SK-N-SH (cell line): ENCODE measurements around the gene EIF5B. TPM values are rescaled to one million over a fixed set of nuclear protein-coding genes. Genes with fewer than 3 reads are reported as not detected.

Source experiments
- CTCF ChIA-PET: fragments of 300-600, 350-600 bp; formaldehyde crosslinking; extraction: SDS; loops from one replicate; lab custom pipeline; 2021; lab: Yijun Ruan, JAX
- POLR2A ChIA-PET: fragments of 350-600 bp; sonication (Branson Sonifier 250); formaldehyde crosslinking; extraction: SDS; loops from one replicate; lab custom pipeline; 2020; ENCODE audit warnings: antibody characterized with exemption, inconsistent platforms; lab: Yijun Ruan, JAX
- DNase-seq: peaks from one replicate; pipeline ENCODE4 v3.0.0; 2012
- H2AFZ ChIP-seq: fragments of 200-600 bp; sonication (generic); 2 replicates; pipeline ENCODE4 v1.8.1; 2016; ENCODE audit warnings: antibody characterized with exemption, mild to moderate bottlenecking, low read depth
- H3F3A ChIP-seq: fragments of 200-600 bp; sonication (generic); replicated peaks from 2 replicates; pipeline ENCODE3; 2016; ENCODE audit warnings: antibody characterized with exemption, mild to moderate bottlenecking; ENCODE audit not compliant: insufficient read depth
- H3K27ac ChIP-seq, 2 experiments: fragments of 200-500 bp in 1 of 2; fragments of 200-600 bp in 1 of 2; sonication (Bioruptor generic) in 1 of 2; sonication (generic), shearing (Covaris generic) in 1 of 2; 2 replicates each; pipeline versions ENCODE4 v1.5.1 to v1.6.1; 2014 to 2016; ENCODE audit warnings: low read depth in 2 of 2, inconsistent platforms in 1 of 2, low read length in 1 of 2, mild to moderate bottlenecking in 1 of 2, mixed read lengths in 1 of 2
- H3K27me3 ChIP-seq: fragments of 200-600 bp; sonication (generic), shearing (Covaris generic); 2 replicates; pipeline ENCODE4 v1.6.1; 2016; ENCODE audit warnings: mixed run types; ENCODE audit not compliant: insufficient read depth
- H3K36me3 ChIP-seq, 2 experiments: fragments of 200-500 bp in 1 of 2; fragments of 200-600 bp in 1 of 2; sonication (Bioruptor generic) in 1 of 2; sonication (generic) in 1 of 2; replicated peaks in 1 of 2; 2 replicates each; pipeline versions ENCODE3 to v1.5.1; 2014 to 2016; ENCODE audit warnings: low read length in 1 of 2, mild to moderate bottlenecking in 1 of 2; ENCODE audit not compliant: insufficient read depth in 2 of 2, control insufficient read depth in 1 of 2
- H3K4me1 ChIP-seq, 2 experiments: fragments of 200-500 bp in 1 of 2; fragments of 200-600 bp in 1 of 2; sonication (Bioruptor generic) in 1 of 2; sonication (generic), shearing (Covaris generic) in 1 of 2; 2 replicates each; pipeline versions ENCODE4 v1.5.1 to v1.6.1; 2014 to 2016; ENCODE audit warnings: low read depth in 1 of 2, low read length in 1 of 2, mixed run types in 1 of 2; ENCODE audit not compliant: insufficient read depth in 2 of 2, control insufficient read depth in 1 of 2
- H3K4me2 ChIP-seq: fragments of 200-600 bp; sonication (generic), shearing (Covaris generic); 2 replicates; pipeline ENCODE4 v1.6.1; 2017; ENCODE audit warnings: mixed run types
- H3K4me3 ChIP-seq, 2 experiments: fragments of 200-500 bp in 1 of 2; fragments of 200-600 bp in 1 of 2; sonication (Bioruptor generic) in 1 of 2; sonication (generic), shearing (Covaris generic) in 1 of 2; 2 replicates each; pipeline versions ENCODE4 v1.5.1 to v1.8.1; 2014 to 2016; ENCODE audit warnings: low read depth in 2 of 2, inconsistent platforms in 1 of 2, low read length in 1 of 2, mild to moderate bottlenecking in 1 of 2, mixed read lengths in 1 of 2, moderate library complexity in 1 of 2
- H3K79me2 ChIP-seq: fragments of 200-600 bp; sonication (generic); 2 replicates; pipeline ENCODE4 v1.8.1; 2017; ENCODE audit warnings: mild to moderate bottlenecking; ENCODE audit not compliant: insufficient read depth
- H3K9ac ChIP-seq: fragments of 200-600 bp; sonication (generic); 2 replicates; pipeline ENCODE4 v1.6.1; 2017; ENCODE audit warnings: mixed run types
- H3K9me2 ChIP-seq: fragments of 200-600 bp; sonication (generic); 2 replicates; pipeline ENCODE4 v1.6.1; 2017; ENCODE audit warnings: mixed run types
- H3K9me3 ChIP-seq: fragments of 200-600 bp; sonication (generic); 2 replicates; pipeline ENCODE4 v1.6.1; 2017; ENCODE audit warnings: mixed run types, mild to moderate bottlenecking, moderate library complexity
- H4K20me1 ChIP-seq: fragments of 200-600 bp; sonication (generic); 2 replicates; pipeline ENCODE4 v1.6.1; 2017; ENCODE audit warnings: mild to moderate bottlenecking, mixed run types; ENCODE audit not compliant: insufficient read depth
- CHD2 ChIP-seq: fragments of 150-350 bp; IDR thresholded peaks from 2 replicates; pipeline ENCODE4 v1.6.1; 2018; ENCODE audit warnings: low read length; ENCODE audit not compliant: partially characterized antibody
- CTCF ChIP-seq: fragments of 200-600 bp; sonication (generic); IDR thresholded peaks from 2 replicates; pipeline ENCODE4 v1.6.1; 2017; ENCODE audit warnings: antibody characterized with exemption, mild to moderate bottlenecking, moderate library complexity
- FOSL2 ChIP-seq: IDR thresholded peaks from 2 replicates; pipeline ENCODE4 v1.4.0; 2012; ENCODE audit warnings: low read depth, mild to moderate bottlenecking, moderate library complexity, borderline replicate concordance
- IRF3 ChIP-seq: fragments of 150-350 bp; IDR thresholded peaks from 2 replicates; pipeline ENCODE4 v1.6.1; 2016; ENCODE audit warnings: mild to moderate bottlenecking, low read depth, low read length
- JUND ChIP-seq: IDR thresholded peaks from 2 replicates; pipeline ENCODE4 v1.4.0; 2012
- MEF2A ChIP-seq: IDR thresholded peaks from 2 replicates; pipeline ENCODE4 v1.4.0; 2012; ENCODE audit warnings: low read depth, borderline replicate concordance
- MXI1 ChIP-seq: IDR thresholded peaks from 2 replicates; pipeline ENCODE4 v1.6.1; 2012; ENCODE audit warnings: mild to moderate bottlenecking, low read depth, low read length, improper control_type of control experiment
- PBX3 ChIP-seq: IDR thresholded peaks from 2 replicates; pipeline ENCODE4; 2012
- RAD21 ChIP-seq: IDR thresholded peaks from 2 replicates; pipeline ENCODE4 v1.6.1; 2012; ENCODE audit warnings: mild to moderate bottlenecking, low read length
- RFX5 ChIP-seq: IDR thresholded peaks from 2 replicates; pipeline ENCODE4 v1.6.1; 2012; ENCODE audit warnings: mild to moderate bottlenecking, improper control_type of control experiment, low read length
- RXRA ChIP-seq: IDR thresholded peaks from 2 replicates; pipeline ENCODE4 v1.4.0; 2012; ENCODE audit warnings: low read depth, mild to moderate bottlenecking, borderline replicate concordance
- SMC3 ChIP-seq: IDR thresholded peaks from 2 replicates; pipeline ENCODE4 v1.6.1; 2012; ENCODE audit warnings: low read depth, low read length, improper control_type of control experiment
- TAF1 ChIP-seq: IDR thresholded peaks from 2 replicates; pipeline ENCODE4 v1.6.1; 2012; ENCODE audit warnings: low read depth, mild to moderate bottlenecking, low read length, moderate library complexity, borderline replicate concordance
- TCF12 ChIP-seq: IDR thresholded peaks from 2 replicates; pipeline ENCODE4 v1.4.0; 2012
- TEAD4 ChIP-seq: IDR thresholded peaks from 2 replicates; pipeline ENCODE4 v1.4.0; 2012; ENCODE audit warnings: mild to moderate bottlenecking, borderline replicate concordance; ENCODE audit not compliant: insufficient read depth
- USF1 ChIP-seq: IDR thresholded peaks from 2 replicates; pipeline ENCODE4 v1.4.0; 2012; ENCODE audit warnings: low read depth, borderline replicate concordance
- USF2 ChIP-seq: fragments of 150-350 bp; IDR thresholded peaks from 2 replicates; pipeline ENCODE4 v1.6.1; 2017; ENCODE audit warnings: antibody characterized with exemption, low read length, low read depth, borderline replicate concordance
- YY1 ChIP-seq: IDR thresholded peaks from 2 replicates; pipeline ENCODE4 v1.4.0; 2012; ENCODE audit warnings: low read depth, mild to moderate bottlenecking
- WGBS: methylation state at CpG from one replicate; pipeline ENCODE4 v1.1.6; 2017; ENCODE audit warnings: low lambda C conversion rate; 5-methylcytosine and 5-hydroxymethylcytosine counted together
- polyA plus RNA-seq, 3 experiments: library from polyadenylated mRNA; depleted of rRNA; stranded (reverse); fragments of >200 nt; gene quantifications; 2 replicates each; pipeline ENCODE4 v1.2.3, GENCODE V29; 2012

Gene EIF5B
- polyA plus RNA-seq, 1 of the 3 experiments (the other 2 are of a cell fraction) = 9.8 TPM

- Histone ChIP-seq H3K9ac (no peak overlapping the region), H3K4me1 (peaks cover 0 to 14% of the 10 kb centered on the region in 2 experiments; a peak in 1 of 4 replicates), H3K79me2 (peaks cover 3% of the 10 kb centered on the region; the same call in 1 of the 2 replicates), H4K20me1 (no peaks in the 10 kb centered on the region), H3K9me2 (no peaks in the 10 kb centered on the region), H3K27me3 (no peaks in the 10 kb centered on the region), H3K4me2 (no peak overlapping the region), H3K9me3 (no peaks in the 10 kb centered on the region), H3K36me3 (peaks cover 70% of the 10 kb centered on the region in 2 experiments), H2AFZ (no peak overlapping the region), H3K27ac (no peak overlapping the region), H3F3A (peaks cover 5% of the 10 kb centered on the region), H3K4me3 (no peak overlapping the region)
- ChIA-PET CTCF (no interaction called here), POLR2A (no interaction called here)
- 92% methylated on average over 3 of the region's 3 CpGs for WGBS
- no peak for TF ChIP-seq USF2
- no peak for TF ChIP-seq JUND
- TF ChIP-seq RXRA = no peak
- TF ChIP-seq TAF1 = no peak
- TF ChIP-seq CTCF = no peak
- TF ChIP-seq RAD21 = no peak
- TF ChIP-seq TCF12 = no peak
- no peak for DNase-seq
Observed at GRCh38 chr2:99417396-99417795, 80.2 kb downstream of the EIF5B start.

- H3K9me2 ChIP-seq = no peaks in the 10 kb centered on the region
- H3K27ac ChIP-seq = peak overlapping the region in 1 of 2 experiments; percentile 8; a peak in 1 of 4 replicates
- ChIA-PET POLR2A (no interaction called here), CTCF (interaction anchor here (0.8 to 1.3 kb wide), 3 partner anchors 12 to 83 kb away, joined by 3 to 5 read pairs (median 4); partner anchors contain the start of gene EIF5B)
- H3K4me2 ChIP-seq = peak overlapping the region; percentile 44; the same call in 1 of the 2 replicates
- no peak for DNase-seq
- no peak for TF ChIP-seq MXI1
- TF ChIP-seq SMC3 = no peak
- no peak for TF ChIP-seq FOSL2
- no peak for TF ChIP-seq TEAD4
- TF ChIP-seq IRF3 = no peak
- TF ChIP-seq CHD2 = no peak
- TF ChIP-seq RFX5 = no peak
- no peak for TF ChIP-seq PBX3
- no peak for TF ChIP-seq CTCF
- no peak for TF ChIP-seq TAF1
- TF ChIP-seq MEF2A = no peak
- TF ChIP-seq USF1 = no peak
- TF ChIP-seq YY1 = no peak
- peaks cover 17% of the 10 kb centered on the region; the same call in 1 of the 2 replicates for H3K79me2 ChIP-seq
- peaks cover 70 to 77% of the 10 kb centered on the region in 2 experiments for H3K36me3 ChIP-seq
- no peak overlapping the region for H3K9ac ChIP-seq
- no peaks in the 10 kb centered on the region for H4K20me1 ChIP-seq
- no peak overlapping the region for H3K4me3 ChIP-seq
- H3K27me3 ChIP-seq = no peaks in the 10 kb centered on the region
- no peak overlapping the region for H2AFZ ChIP-seq
- 14% methylated on average over 1 of the region's 1 CpG for WGBS
- peaks cover 5% of the 10 kb centered on the region for H3F3A ChIP-seq
- H3K9me3 ChIP-seq = no peaks in the 10 kb centered on the region
- H3K4me1 ChIP-seq = peaks cover 0 to 14% of the 10 kb centered on the region in 2 experiments; a peak in 1 of 4 replicates
Observed at GRCh38 chr2:99420031-99420430, 82.8 kb downstream of the EIF5B start.
